ENCODE results near the gene TBC1D20. TPM values are rescaled to one million over a fixed set of nuclear protein-coding genes. Genes with fewer than 3 reads are reported as not detected.
"Not testable (repeated sequence)": the region's sequence is repeated elsewhere in the genome, so short reads cannot be mapped to it uniquely, and the experiment has no call there.

The TBC1D20 gene
- total RNA-seq, 3 donors from 2014 or later (not counting 1 experiment from before 2014, with no cell fraction given): 32.5 to 47.6 (median 44.2) TPM

GRCh38 chr20:387520-387919 lies 74.8 kb downstream of the TBC1D20 start:
- H3K36me3 ChIP-seq (ENCODE audit: control insufficient read depth, insufficient read depth, low read length): peaks cover 40% of the 10 kb centered on the region
- intact Hi-C loops (cut with micrococcal nuclease): no loop called here

GRCh38 chr20:386634-387033 lies 75.7 kb downstream of the TBC1D20 start:
- WGBS (ENCODE audit: insufficient coverage): 99% methylated on average over 8 of the region's 8 CpGs
- intact Hi-C loops (cut with micrococcal nuclease); ATAC-seq; H3K4me1 ChIP-seq (ENCODE audit: control insufficient read depth, insufficient read depth, low read length); H3K27me3 Mint-ChIP-seq (ENCODE audit: low read depth in 2 of 2); H3K4me3 Mint-ChIP-seq; H3K27ac Mint-ChIP-seq; H3K9me3 Mint-ChIP-seq; H3K27me3 ChIP-seq (ENCODE audit: control insufficient read depth, insufficient read depth, low read length); H3K4me3 ChIP-seq (ENCODE audit: low read length); H3K9me3 ChIP-seq (ENCODE audit: control insufficient read depth, insufficient read depth, low read length); H3K27ac ChIP-seq (ENCODE audit: low read length); DNase-seq: not testable (repeated sequence)
- H3K36me3 Mint-ChIP-seq: peaks cover 12% of the 10 kb centered on the region
- peaks cover 7 to 19% of the 10 kb centered on the region in 2 donors for H3K4me1 Mint-ChIP-seq
- peaks cover 33% of the 10 kb centered on the region for H3K36me3 ChIP-seq (ENCODE audit: control insufficient read depth, insufficient read depth, low read length)

More at GRCh38 chr20:387520-387919, 74.8 kb downstream of the TBC1D20 start:
- Histone ChIP-seq H3K4me3 (ENCODE audit: low read length) (no peak overlapping the region), H3K27ac (ENCODE audit: low read length) (no peak overlapping the region), H3K27me3 (ENCODE audit: control insufficient read depth, insufficient read depth, low read length) (no peaks in the 10 kb centered on the region), H3K9me3 (ENCODE audit: control insufficient read depth, insufficient read depth, low read length) (no peaks in the 10 kb centered on the region), H3K4me1 (ENCODE audit: control insufficient read depth, insufficient read depth, low read length) (no peaks in the 10 kb centered on the region)
- Mint-ChIP-seq H3K9me3 (no peaks in the 10 kb centered on the region), H3K4me1 (peaks cover 7 to 15% of the 10 kb centered on the region in 2 donors), H3K4me3 (no peak overlapping the region), H3K27me3 (ENCODE audit: low read depth in 2 of 2) (no peaks in the 10 kb centered on the region), H3K36me3 (peaks cover 12% of the 10 kb centered on the region), H3K27ac (no peak overlapping the region)
- no peak for ATAC-seq
- no peak for TF ChIP-seq CTCF (IDR thresholded peaks at IDR 0.05)
- WGBS (ENCODE audit: insufficient coverage): 100% methylated on average over 2 of the region's 3 CpGs
- no peak for DNase-seq

Other genes with a start within 250 kb of the TBC1D20 start
- not detected for gene DEFB129, start 235.3 kb downstream of the TBC1D20 start, total RNA-seq
- gene DEFB132, start 204.8 kb downstream of the TBC1D20 start, total RNA-seq: not detected
- 1 to 10 TPM; 3.8 to 4.3 (median 4.1) TPM for gene C20orf96, start 171.8 kb downstream of the TBC1D20 start, total RNA-seq
- 10 to 100 TPM; 19.2 to 24.0 (median 20.6) TPM for gene ZCCHC3, start 165.0 kb downstream of the TBC1D20 start, total RNA-seq
- gene SOX12, start 137.0 kb downstream of the TBC1D20 start, total RNA-seq: 1 to 10 TPM; 2.3 to 4.6 (median 2.9) TPM
- gene NRSN2, start 115.4 kb downstream of the TBC1D20 start, total RNA-seq: 1 to 10 TPM; 6.6 to 9.3 (median 8.4) TPM
- 1 to 10 TPM; 4.0 to 8.9 (median 7.7) TPM for gene TRIB3, start 81.8 kb downstream of the TBC1D20 start, total RNA-seq
- 100 to 1,000 TPM; 102 to 131 (median 104) TPM for gene RBCK1, start 54.2 kb downstream of the TBC1D20 start, total RNA-seq
- 10 to 100 TPM; 88.8 to 92.6 (median 88.9) TPM for gene CSNK2A1, start 81.3 kb upstream of the TBC1D20 start, total RNA-seq
- gene TCF15, start 147.8 kb upstream of the TBC1D20 start, total RNA-seq: under 1 TPM in 1 of 3 donors, not detected in 2; 0.32 TPM
- gene SRXN1, start 190.7 kb upstream of the TBC1D20 start, total RNA-seq: 10 to 100 TPM in 2 of 3 donors, 1 to 10 TPM in 1; 9.1 to 16.7 (median 11.6) TPM
- not detected for gene SCRT2, start 213.3 kb upstream of the TBC1D20 start, total RNA-seq

Data from natural killer cell (primary cell).